GM21381 (cell line): ENCODE measurements around the gene ACOT6.
"Not testable (repeated sequence)": the region's sequence is repeated elsewhere in the genome, so short reads cannot be mapped to it uniquely, and the experiment has no call there.

Source experiments
- ATAC-seq: cut with Tn5 transposase; IDR thresholded peaks from one replicate; pipeline ENCODE4 v1.9.1; 2021; ENCODE audit warnings: mild to moderate bottlenecking, moderate library complexity; ENCODE audit not compliant: unreplicated experiment

The ACOT6 gene

GRCh38 chr14:73594491-73594890 is 17.8 kb upstream of the ACOT6 start:
- ATAC-seq: no peak

DNA sequence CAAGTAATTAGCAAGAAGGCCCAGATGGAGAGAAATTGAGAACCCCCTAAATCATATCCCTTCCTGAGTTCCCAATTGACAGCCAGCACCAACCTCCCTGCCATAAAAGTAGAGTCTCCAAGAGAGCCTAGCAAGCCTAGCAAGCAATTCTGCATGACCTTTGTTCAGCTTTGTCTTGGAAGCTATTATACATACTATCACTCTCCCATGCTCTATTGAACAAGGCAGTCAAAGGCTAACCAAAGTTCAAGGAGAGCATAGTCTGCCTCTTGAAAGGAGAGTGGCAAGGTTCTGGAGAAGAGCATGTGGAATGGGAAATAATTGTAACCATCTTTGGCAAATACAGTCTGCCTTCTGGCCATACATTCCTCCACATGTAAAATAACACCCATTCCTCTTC is 12.8 kb upstream of the ACOT6 start:
- no peak for ATAC-seq

DNA sequence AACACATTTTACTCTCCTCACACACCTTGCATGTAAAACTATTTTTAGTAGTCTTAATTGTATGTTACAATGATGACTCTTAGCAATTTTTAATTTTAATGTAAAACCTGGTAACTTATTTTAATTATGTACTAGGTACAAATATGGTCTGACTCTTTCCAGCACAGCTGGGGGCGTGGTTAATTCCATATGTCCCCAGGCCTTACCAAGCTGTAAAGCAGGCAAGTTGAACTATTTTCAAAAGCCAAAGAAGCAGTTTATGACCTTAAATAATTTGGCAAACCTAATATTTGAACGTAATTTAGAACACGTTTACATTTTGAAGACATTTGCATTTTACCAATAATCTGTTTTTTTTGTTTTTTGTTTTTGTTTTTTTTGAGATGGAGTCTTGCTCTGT is 9.3 kb upstream of the ACOT6 start:
- ATAC-seq: no peak

GRCh38 chr14:73606271-73606670 is 6.0 kb upstream of the ACOT6 start:
- ATAC-seq: no peak

- ATAC-seq: no peak
Measured at GRCh38 chr14:73607241-73607640, 5.1 kb upstream of the ACOT6 start.

DNA sequence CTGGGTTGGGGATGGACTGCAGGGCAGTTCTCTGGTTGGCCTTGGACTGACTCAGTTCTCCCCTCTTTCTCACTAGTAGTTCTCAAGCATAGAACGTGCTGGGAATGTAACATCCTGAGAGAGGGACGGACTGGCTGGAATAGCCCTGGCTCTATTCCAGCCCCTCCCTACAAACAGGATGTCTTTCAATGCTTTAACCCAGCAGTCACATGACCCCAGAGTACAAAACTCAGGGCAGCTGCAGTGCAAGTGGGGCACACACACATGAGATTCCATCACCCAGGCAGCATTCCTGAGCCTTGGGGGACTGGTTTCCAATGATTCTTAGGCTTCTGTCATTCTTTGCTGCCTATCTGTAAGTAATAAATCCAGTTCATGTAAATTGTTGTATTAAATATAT is 1.6 kb upstream of the ACOT6 start:
- ATAC-seq: no peak

GRCh38 chr14:73613046-73613383 is 698 bp downstream of the ACOT6 start:
- ATAC-seq: no peak

DNA sequence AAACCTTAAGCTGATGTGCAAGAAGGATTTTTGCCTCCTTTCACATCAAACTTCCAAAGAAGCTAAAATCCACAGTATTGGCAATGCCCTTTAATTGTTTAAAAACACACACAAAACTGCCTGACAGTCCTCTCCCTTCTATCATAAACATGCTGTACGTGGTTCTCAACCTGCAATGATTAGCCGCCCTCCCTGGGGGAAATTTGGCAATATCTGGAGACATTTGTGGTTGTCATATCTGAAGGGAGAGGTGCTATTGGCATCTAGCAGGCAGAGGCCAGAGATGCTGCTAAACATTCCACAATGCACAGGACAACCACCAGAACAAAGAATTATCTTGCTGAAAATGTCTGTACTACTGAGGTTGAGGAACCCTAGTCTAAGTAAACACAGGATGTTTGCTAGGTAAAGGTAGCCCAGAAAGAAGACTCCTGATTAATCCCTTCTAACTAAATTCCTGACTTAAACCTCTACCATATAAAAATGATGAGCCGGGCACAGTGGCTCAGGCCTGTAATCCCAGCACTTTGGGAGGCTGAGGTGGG is 1.2 kb downstream of the ACOT6 start:
- no peak for ATAC-seq

DNA sequence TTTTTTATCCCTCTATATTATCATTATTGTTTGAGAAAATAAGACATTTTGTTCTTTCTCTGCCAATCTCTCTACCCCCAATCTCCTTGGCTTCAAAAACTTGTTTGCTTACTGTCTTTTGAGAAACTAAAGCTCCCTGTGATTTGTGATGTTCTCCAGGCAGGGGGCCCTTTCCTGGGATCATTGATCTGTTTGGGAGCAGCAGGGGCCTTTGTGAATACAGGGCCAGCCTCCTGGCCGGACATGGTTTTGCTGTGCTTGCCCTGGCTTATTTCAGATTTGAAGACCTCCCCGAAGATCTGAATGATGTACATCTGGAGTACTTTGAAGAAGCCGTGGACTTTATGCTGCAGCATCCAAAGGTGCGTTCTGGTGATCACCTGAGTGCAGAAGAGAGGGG is 4.5 kb downstream of the ACOT6 start:
- ATAC-seq: no peak

- ATAC-seq: no peak
Measured at GRCh38 chr14:73619524-73619923, 7.2 kb downstream of the ACOT6 start.

- no peak for ATAC-seq
Measured at GRCh38 chr14:73620268-73620667, 8.0 kb downstream of the ACOT6 start.

DNA sequence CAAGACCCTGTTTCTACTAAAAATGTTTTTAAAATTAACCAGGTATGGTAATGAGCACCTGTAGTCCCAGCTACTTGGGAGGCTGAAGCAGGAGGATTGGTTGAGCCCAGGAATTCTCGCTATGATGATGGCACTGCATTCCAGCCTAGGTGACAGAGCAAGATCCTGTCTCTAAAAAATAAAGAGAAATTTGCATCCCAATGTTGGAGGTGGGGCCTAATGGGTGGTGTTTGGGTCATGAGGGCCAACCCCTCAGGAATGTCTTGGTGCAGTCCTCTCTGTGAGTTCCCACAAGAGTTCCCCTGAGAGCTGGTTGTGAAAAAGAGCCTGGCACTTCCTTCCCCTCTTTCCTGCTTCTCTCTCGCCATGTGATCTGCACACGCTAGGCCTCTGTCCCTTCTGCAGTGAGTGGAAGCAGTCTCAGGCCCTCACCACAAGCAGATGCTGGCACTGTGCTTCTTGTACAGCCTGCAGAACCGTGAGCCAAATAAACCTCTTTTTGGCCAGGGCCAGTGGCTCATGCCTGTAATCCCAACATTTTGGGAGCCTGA is 11.3 kb downstream of the ACOT6 start:
- no peak for ATAC-seq

DNA sequence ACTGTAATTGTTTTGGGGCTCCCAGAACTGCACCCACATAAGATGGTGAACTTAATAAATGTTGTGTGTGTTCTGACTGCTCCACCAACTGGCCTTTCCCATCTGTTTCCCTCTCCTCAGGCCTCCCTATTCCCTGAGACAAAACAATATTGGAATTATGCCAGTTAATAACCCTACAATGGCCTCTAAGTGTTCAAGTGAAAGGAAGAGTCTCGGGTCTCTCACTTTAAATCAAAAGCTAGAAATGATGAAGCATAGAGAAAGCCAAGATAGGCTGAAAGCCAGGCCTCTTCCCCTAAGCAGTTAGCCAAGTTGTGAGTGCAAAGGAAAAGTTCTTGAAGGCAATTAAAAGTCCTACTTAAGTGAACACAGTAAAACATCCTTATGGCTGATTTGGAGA is 13.4 kb downstream of the ACOT6 start:
- ATAC-seq: no peak

- ATAC-seq: no peak
Measured at GRCh38 chr14:73627151-73627558, 14.8 kb downstream of the ACOT6 start.

DNA sequence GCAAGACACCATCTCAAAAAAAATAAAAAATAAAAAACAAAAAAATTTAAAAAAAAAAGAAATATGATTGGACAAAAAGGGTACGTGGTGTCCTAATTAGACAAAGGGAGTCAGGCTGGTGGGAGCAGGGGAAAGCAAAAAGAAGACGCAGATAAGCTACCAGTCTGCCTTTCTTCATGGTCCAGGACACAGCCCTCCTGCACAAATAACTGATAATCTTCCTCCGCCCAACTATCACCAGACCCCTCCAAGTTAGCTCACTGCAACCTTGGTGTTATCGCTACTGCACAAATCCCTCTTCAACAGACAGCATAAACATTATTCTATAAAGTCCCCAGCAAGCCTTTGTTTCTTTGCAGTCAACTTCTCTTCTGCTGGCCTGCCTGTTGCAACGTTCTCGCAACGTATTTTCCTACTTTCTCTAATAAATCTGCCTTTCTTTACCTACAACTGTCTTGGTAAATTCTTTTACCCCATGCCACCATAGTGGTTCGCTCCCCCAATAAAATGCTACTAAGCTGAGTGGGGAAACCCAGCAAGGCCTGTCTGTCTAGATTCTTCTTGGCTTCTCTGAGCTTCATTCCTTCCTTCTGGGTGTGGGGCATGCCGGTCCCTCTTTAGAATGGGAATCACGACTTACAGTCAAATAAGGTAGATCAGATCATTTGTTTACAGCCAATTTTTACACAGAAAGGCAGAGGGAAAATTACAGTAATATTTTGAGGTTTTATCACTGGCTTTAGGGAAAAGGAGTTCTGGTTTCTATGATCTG is 17.9 kb downstream of the ACOT6 start:
- ATAC-seq: no peak

DNA sequence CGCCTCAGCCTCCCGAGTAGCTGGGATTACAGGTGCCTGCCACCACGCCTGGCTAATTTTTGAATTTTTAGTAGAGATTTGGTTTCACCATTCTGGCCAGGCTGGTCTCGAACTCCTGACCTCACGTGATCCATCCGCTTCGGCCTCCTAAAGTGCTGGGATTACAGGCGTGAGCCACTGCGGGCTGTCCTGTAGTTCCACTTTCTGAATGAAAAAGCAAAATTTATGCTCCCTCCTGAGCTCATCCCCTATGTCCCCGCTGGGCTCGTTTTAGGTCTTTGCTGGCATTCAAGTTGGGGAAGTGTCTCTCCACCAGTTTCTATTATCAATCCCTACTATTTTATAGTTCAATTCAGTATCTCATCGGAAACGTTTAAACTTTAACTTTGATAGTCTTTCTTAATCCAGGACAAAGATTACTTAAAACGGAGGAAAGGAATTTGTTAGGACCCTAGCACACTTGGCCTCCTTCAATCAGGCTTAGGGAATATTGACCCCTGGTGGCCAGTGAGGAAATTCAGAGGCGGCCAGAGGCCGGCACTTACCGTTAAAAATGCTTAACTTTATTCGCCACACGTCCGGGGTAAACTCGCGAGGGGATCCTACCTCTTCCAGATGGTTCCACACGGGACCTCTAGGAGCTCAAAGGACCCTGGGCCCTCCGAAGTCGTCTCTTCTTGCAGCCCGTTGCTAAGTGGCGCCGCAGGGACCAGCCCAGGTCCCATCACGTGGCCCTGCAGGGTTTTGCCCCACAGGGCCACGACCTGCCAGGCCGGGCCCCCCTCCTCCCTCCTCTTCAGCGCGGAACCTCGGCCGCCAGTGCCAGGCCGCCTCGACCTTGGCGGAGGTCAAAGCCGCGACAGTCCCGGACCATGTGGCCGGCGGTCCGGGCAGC is 21.0 kb downstream of the ACOT6 start:
- ATAC-seq: peak; percentile 62

GRCh38 chr14:73634011-73634833 is 21.9 kb downstream of the ACOT6 start:
- ATAC-seq: no peak

DNA sequence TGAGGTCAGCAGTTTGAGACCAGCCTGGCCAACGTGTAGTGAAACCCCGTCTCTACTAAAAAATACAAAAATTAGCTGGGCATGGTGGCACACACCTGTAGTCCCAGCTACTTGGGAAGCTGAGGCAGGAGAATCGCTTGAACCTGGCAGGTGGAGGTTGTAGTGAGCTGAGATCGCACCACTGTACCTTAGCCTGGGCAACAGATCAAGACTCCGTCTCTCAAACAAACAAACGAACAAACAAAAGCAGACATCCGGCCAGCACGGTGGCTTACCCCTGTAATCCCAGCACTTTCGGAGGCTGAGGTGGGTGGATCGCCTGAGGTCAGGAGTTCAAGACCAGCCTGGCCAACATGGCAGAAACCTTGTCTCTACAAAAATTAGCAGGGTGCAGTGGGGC is 24.0 kb downstream of the ACOT6 start:
- not testable (repeated sequence) for ATAC-seq

DNA sequence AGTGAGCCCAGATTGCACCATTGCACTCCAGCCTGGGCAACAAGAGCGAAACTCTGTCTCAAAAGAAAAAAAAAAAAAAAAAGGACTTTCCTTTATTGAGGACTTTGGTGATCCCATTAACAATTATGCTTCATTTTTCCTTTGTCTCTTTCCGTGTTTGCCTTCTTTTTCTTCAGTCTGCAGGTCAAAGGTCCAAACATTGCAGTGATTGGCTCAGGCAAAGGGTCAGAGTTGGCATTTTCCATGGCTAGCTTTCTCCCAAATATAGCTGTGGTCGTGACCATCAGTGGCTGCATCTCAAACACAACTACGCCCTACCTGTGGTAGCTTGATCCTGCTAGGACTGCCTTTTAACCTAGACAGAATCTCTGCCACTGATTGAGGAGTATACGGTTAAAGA is 25.5 kb downstream of the ACOT6 start:
- no peak for ATAC-seq

DNA sequence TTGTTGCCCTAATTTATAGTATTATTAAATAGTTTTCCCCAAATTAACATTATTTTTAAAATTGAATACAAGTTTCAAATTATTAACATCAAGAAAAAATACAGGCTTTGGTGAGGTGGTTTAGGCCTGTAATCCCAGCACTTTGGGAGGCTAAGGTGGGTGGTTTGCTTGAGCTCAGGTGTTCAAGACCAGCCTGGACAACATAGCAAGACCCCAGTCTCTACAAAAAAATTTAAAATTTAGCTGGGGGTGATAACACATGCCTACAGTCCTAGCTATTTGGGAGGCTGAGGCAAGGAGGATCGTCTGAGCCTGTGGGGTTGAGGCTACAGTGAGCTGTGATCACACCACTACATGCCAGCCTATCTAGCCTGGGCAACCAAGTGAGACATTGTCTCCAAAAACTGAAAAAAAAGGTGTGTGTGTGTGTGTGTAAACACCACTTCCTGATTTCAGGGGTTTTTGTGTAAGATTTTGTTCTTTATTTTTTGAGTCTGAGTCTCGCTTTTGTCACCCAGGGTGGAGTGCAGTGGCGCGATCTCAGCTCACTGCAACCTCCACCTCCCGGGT is 28.6 kb downstream of the ACOT6 start:
- no peak for ATAC-seq
